Spleen (tissue), 7 donors: Measurements from ENCODE around the gene APEX1.

Experiments used
- CTCF ChIP-seq, 11 experiments: fragments of 200-600 bp in 7 of 11; fragments of 450-650 bp in 4 of 11; sonication (generic) in 4 of 11; IDR thresholded peaks in 8 of 11; conservative IDR thresholded peaks in 3 of 11; 1 replicate in 7 of 11; 2 replicates in 4 of 11; pipeline versions ENCODE4 v1.4.0 to v1.8.0; 2016 to 2021; ENCODE audit warnings: antibody characterized with exemption in 11 of 11, inconsistent platforms in 4 of 11, mild to moderate bottlenecking in 1 of 11
- POLR2A ChIP-seq, 3 donors: fragments of 450-650 bp; IDR thresholded peaks; one replicate each; pipeline ENCODE4 v1.5.1; 2017; ENCODE audit warnings: antibody characterized with exemption in 3 of 3, mild to moderate bottlenecking in 1 of 3
- POLR2AphosphoS5 ChIP-seq, 3 donors: sonication (generic); formaldehyde crosslinking; IDR thresholded peaks; one replicate each; pipeline ENCODE4 v1.5.1; 2017; ENCODE audit warnings: antibody characterized with exemption in 3 of 3
- donor health status: DM: no; HTN: no; CAD: no; lungs with moderate emphysema.
- donor health status: DM: no; HTN: no; CAD: no.
- donor health status: DM: no; HTN: no; CAD: no.

- no peak for TF ChIP-seq CTCF (IDR thresholded peaks at IDR 0.05 in 8 of 11, conservative IDR thresholded peaks at IDR 0.05 in 3 of 11)
- TF ChIP-seq POLR2A (IDR thresholded peaks at IDR 0.05) = no peak
- TF ChIP-seq POLR2AphosphoS5 (IDR thresholded peaks at IDR 0.05) = no peak
Observed at GRCh38 chr14:20492486-20492885, 37.5 kb downstream of the APEX1 start.
